RWPE1 (cell line): ENCODE results near the gene GTF3C2.

Source experiments
- CTCF ChIA-PET: fragments of 350-600 bp; sonication (Branson Sonifier 250); formaldehyde crosslinking; extraction: SDS; loops from one replicate; lab custom pipeline; 2021; lab: Yijun Ruan, JAX
- POLR2A ChIA-PET: fragments of 400-600 bp; formaldehyde crosslinking; extraction: SDS; loops from one replicate; lab custom pipeline; 2020; ENCODE audit warnings: antibody characterized with exemption; ENCODE audit not compliant: low non-redundant PET; lab: Yijun Ruan, JAX
- DNase-seq: peaks from one replicate; pipeline ENCODE4 v3.0.0; 2012; ENCODE audit warnings: low spot score
- H3K27ac ChIP-seq: fragments of 450-650 bp; 2 replicates; pipeline ENCODE4 v1.5.1; 2017
- CTCF ChIP-seq: fragments of 450-650 bp; conservative IDR thresholded peaks from 2 replicates; pipeline ENCODE4 v1.5.1; 2017; ENCODE audit warnings: low read depth, mild to moderate bottlenecking

GTF3C2 gene

GRCh38 chr2:27378096-27378808 is 21.7 kb upstream of the GTF3C2 start:
- no peak for DNase-seq

GRCh38 chr2:27377618-27378095 is 21.1 kb upstream of the GTF3C2 start:
- peak overlapping the region; percentile 54 for H3K27ac ChIP-seq

More at GRCh38 chr2:27378096-27378808, 21.7 kb upstream of the GTF3C2 start:
- H3K27ac ChIP-seq, result peak overlapping the region; percentile 54
- TF ChIP-seq CTCF, result no peak
- CTCF ChIA-PET, result interaction anchor here (0.6 kb wide), 1 partner anchor 40 kb away, joined by 4 read pairs; no protein-coding TSS in a partner anchor
- POLR2A ChIA-PET, result no interaction called here

GRCh38 chr2:27376866-27377617 is 20.5 kb upstream of the GTF3C2 start:
- DNase-seq, result no peak
- no peak for TF ChIP-seq CTCF
- H3K27ac ChIP-seq, result peak overlapping the region; percentile 54
- CTCF ChIA-PET, result interaction anchor here (0.9 kb wide), 1 partner anchor 14 kb away, joined by 3 read pairs; no protein-coding TSS in a partner anchor
- POLR2A ChIA-PET, result no interaction called here

More at GRCh38 chr2:27377618-27378095, 21.1 kb upstream of the GTF3C2 start:
- ChIA-PET CTCF (interaction anchor here (0.9 kb wide), 1 partner anchor 13 kb away, joined by 3 read pairs; no protein-coding TSS in a partner anchor), POLR2A (no interaction called here)
- no peak for TF ChIP-seq CTCF
- no peak for DNase-seq

GRCh38 chr2:27376151-27376865 is 19.7 kb upstream of the GTF3C2 start:
- POLR2A ChIA-PET, result no interaction called here

GRCh38 chr2:27375513-27376099 is 19.0 kb upstream of the GTF3C2 start:
- POLR2A ChIA-PET, result interaction anchor here (0.6 kb wide), 1 partner anchor 254 kb away, joined by 4 read pairs; no protein-coding TSS in a partner anchor
- CTCF ChIA-PET, result no interaction called here
- no peak for TF ChIP-seq CTCF

More at GRCh38 chr2:27376151-27376865, 19.7 kb upstream of the GTF3C2 start:
- CTCF ChIA-PET, result no interaction called here
- TF ChIP-seq CTCF, result no peak
- H3K27ac ChIP-seq, result peak overlapping the region; percentile 54
- DNase-seq, result no peak

More at GRCh38 chr2:27375513-27376099, 19.0 kb upstream of the GTF3C2 start:
- H3K27ac ChIP-seq, result peak overlapping the region; percentile 54
- no peak for DNase-seq
